ENCODE data around the gene MVD.
A peak's percentile ranks its signal among the peaks of the same experiment; 100 is the strongest.

The MVD gene

GRCh38 chr16:88624977-88625576, 37.8 kb downstream of the MVD start:
- Histone ChIP-seq H3K27ac (ENCODE audit: low read length) (no peak overlapping the region), H3K4me3 (ENCODE audit: low read depth in 1 of 2, low read length in 2 of 2) (no peak overlapping the region), H3K36me3 (ENCODE audit: control insufficient read depth in 1 of 2, insufficient read depth in 2 of 2, low read length in 2 of 2) (peaks cover 35 to 73% of the 10 kb centered on the region in 2 donors), H3K27me3 (ENCODE audit: low read depth, low read length) (no peaks in the 10 kb centered on the region), H3K9me3 (ENCODE audit: control insufficient read depth in 1 of 2, low read length in 2 of 2) (no peaks in the 10 kb centered on the region), H3K4me1 (ENCODE audit: control insufficient read depth in 1 of 2, insufficient read depth in 2 of 2, low read length in 2 of 2) (no peaks in the 10 kb centered on the region)

- Histone ChIP-seq H3K9me3 (ENCODE audit: control insufficient read depth in 1 of 2, low read length in 2 of 2) (no peaks in the 10 kb centered on the region), H3K4me1 (ENCODE audit: control insufficient read depth in 1 of 2, insufficient read depth in 2 of 2, low read length in 2 of 2) (no peaks in the 10 kb centered on the region), H3K4me3 (ENCODE audit: low read depth in 1 of 2, low read length in 2 of 2) (no peak overlapping the region), H3K27me3 (ENCODE audit: low read depth, low read length) (no peaks in the 10 kb centered on the region), H3K36me3 (ENCODE audit: control insufficient read depth in 1 of 2, insufficient read depth in 2 of 2, low read length in 2 of 2) (peaks cover 35 to 69% of the 10 kb centered on the region in 2 donors), H3K27ac (ENCODE audit: low read length) (no peak overlapping the region)
Measured at GRCh38 chr16:88624481-88624880, 38.4 kb downstream of the MVD start.

DNA sequence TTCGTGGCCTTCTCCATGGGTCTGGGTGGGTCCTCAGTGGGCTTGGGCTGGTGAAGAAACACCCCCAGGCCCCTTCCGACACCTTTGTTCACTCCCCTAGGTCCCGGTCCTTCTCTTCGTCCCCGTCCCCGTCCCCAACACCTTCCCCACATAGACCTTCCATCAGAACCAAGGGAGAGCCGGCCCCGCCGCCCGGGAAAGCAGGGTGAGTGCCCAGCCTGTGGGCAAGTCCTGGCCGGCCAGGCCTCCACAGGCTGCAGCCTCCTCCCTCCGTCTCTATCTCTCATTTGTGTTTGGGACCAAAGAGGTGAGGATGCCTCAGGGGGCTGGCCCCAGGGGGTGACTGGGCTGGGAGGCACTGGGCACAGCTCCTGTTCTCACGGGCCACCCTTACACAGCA, 39.0 kb downstream of the MVD start:
- Histone ChIP-seq H3K36me3 (ENCODE audit: control insufficient read depth in 1 of 2, insufficient read depth in 2 of 2, low read length in 2 of 2) (peaks cover 35 to 73% of the 10 kb centered on the region in 2 donors), H3K27me3 (ENCODE audit: low read depth, low read length) (no peaks in the 10 kb centered on the region), H3K4me3 (ENCODE audit: low read depth in 1 of 2, low read length in 2 of 2) (no peak overlapping the region), H3K9me3 (ENCODE audit: control insufficient read depth in 1 of 2, low read length in 2 of 2) (no peaks in the 10 kb centered on the region), H3K27ac (ENCODE audit: low read length) (no peak overlapping the region), H3K4me1 (ENCODE audit: control insufficient read depth in 1 of 2, insufficient read depth in 2 of 2, low read length in 2 of 2) (no peaks in the 10 kb centered on the region)

GRCh38 chr16:88622866-88623265, 40.0 kb downstream of the MVD start:
- Histone ChIP-seq H3K27me3 (ENCODE audit: low read depth, low read length) (no peaks in the 10 kb centered on the region), H3K9me3 (ENCODE audit: control insufficient read depth in 1 of 2, low read length in 2 of 2) (no peaks in the 10 kb centered on the region), H3K27ac (ENCODE audit: low read length) (no peak overlapping the region), H3K4me3 (ENCODE audit: low read depth in 1 of 2, low read length in 2 of 2) (no peak overlapping the region), H3K4me1 (ENCODE audit: control insufficient read depth in 1 of 2, insufficient read depth in 2 of 2, low read length in 2 of 2) (peaks cover 0 to 1% of the 10 kb centered on the region in 2 donors), H3K36me3 (ENCODE audit: control insufficient read depth in 1 of 2, insufficient read depth in 2 of 2, low read length in 2 of 2) (peaks cover 31 to 70% of the 10 kb centered on the region in 2 donors)

DNA sequence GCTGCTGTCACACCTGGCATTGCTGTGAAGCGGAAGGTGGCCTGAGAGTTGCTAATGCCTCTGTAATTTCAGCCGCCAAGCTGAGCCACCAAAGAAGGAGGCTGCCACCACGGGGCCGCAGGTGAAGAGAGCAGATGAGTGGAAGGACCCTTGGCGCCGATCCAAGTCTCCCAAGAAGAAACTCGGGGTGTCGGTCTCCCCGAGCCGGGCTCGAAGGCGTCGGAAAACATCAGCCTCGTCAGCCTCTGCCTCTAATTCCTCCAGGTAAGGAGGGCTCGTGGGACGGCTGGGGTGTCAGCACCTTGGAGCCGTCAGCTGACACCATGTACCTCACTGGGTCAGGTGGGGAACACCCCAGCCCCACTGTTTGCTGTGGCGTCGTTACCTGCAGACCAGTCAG, 40.8 kb downstream of the MVD start:
- peaks cover 0 to 4% of the 10 kb centered on the region in 2 donors for H3K4me1 ChIP-seq (ENCODE audit: control insufficient read depth in 1 of 2, insufficient read depth in 2 of 2, low read length in 2 of 2)
- peaks cover 27 to 66% of the 10 kb centered on the region in 2 donors for H3K36me3 ChIP-seq (ENCODE audit: control insufficient read depth in 1 of 2, insufficient read depth in 2 of 2, low read length in 2 of 2)
- H3K4me3 ChIP-seq (ENCODE audit: low read depth in 1 of 2, low read length in 2 of 2), result no peak overlapping the region
- no peaks in the 10 kb centered on the region for H3K9me3 ChIP-seq (ENCODE audit: control insufficient read depth in 1 of 2, low read length in 2 of 2)
- H3K27ac ChIP-seq (ENCODE audit: low read length), result no peak overlapping the region
- H3K27me3 ChIP-seq (ENCODE audit: low read depth, low read length), result no peaks in the 10 kb centered on the region

DNA sequence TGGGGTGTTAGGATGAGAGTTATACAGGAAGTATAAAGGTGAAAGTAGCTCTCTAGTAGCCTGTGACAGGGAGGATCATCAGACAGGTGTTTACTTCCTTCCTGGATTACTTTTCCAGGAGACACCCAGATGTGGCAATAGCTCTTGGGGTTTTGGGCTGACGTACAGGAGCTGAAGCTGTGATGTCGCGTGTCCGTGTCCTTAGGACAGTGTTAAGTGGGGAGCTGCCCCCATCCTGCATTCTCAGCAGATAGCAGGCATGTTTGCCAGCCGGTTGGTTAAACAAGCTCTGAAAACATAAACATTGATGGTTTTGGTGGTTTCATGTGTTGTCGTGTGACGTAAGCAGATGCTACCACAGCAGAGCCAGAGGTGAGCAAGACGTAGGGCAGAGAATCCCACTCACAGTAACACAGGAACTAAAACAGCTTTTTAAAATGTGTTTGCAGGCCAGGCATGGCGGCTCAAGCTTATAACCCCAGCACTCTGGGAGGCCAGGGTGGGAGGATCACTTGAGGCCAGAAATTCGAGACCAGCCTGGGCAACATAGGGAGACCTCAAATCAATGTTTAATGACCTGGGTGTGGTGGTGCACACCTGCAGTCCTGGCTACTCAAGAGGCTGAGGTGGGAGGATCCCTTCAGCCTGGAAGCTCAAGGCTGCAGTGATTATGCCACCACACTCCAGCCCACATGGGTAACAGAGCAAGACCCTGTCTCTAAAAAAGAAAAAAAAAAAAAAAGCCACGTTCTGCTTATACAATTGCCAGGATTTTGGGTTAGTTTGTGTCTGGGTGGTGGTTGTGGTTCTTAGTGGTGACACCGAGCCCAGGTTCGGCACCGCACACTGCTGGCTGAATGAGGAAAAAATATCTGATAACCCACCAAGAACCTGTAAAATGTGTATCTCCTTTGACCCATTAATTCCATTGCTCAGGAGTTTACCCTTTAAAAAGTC, 42.8 kb downstream of the MVD start:
- Histone ChIP-seq H3K4me1 (ENCODE audit: control insufficient read depth in 1 of 2, insufficient read depth in 2 of 2, low read length in 2 of 2) (peaks cover 0 to 4% of the 10 kb centered on the region in 2 donors), H3K4me3 (ENCODE audit: low read depth in 1 of 2, low read length in 2 of 2) (no peak overlapping the region), H3K36me3 (ENCODE audit: control insufficient read depth in 1 of 2, insufficient read depth in 2 of 2, low read length in 2 of 2) (peaks cover 22 to 59% of the 10 kb centered on the region in 2 donors), H3K27ac (ENCODE audit: low read length) (no peak overlapping the region), H3K9me3 (ENCODE audit: control insufficient read depth in 1 of 2, low read length in 2 of 2) (no peaks in the 10 kb centered on the region), H3K27me3 (ENCODE audit: low read depth, low read length) (no peaks in the 10 kb centered on the region)

- peaks cover 21 to 55% of the 10 kb centered on the region in 2 donors for H3K36me3 ChIP-seq (ENCODE audit: control insufficient read depth in 1 of 2, insufficient read depth in 2 of 2, low read length in 2 of 2)
- no peaks in the 10 kb centered on the region for H3K27me3 ChIP-seq (ENCODE audit: low read depth, low read length)
- no peak overlapping the region for H3K27ac ChIP-seq (ENCODE audit: low read length)
- H3K4me1 ChIP-seq (ENCODE audit: control insufficient read depth in 1 of 2, insufficient read depth in 2 of 2, low read length in 2 of 2), result peaks cover 0 to 4% of the 10 kb centered on the region in 2 donors
- H3K9me3 ChIP-seq (ENCODE audit: control insufficient read depth in 1 of 2, low read length in 2 of 2), result no peaks in the 10 kb centered on the region
- no peak overlapping the region for H3K4me3 ChIP-seq (ENCODE audit: low read depth in 1 of 2, low read length in 2 of 2)
Measured at GRCh38 chr16:88618956-88619667, 43.8 kb downstream of the MVD start.

DNA sequence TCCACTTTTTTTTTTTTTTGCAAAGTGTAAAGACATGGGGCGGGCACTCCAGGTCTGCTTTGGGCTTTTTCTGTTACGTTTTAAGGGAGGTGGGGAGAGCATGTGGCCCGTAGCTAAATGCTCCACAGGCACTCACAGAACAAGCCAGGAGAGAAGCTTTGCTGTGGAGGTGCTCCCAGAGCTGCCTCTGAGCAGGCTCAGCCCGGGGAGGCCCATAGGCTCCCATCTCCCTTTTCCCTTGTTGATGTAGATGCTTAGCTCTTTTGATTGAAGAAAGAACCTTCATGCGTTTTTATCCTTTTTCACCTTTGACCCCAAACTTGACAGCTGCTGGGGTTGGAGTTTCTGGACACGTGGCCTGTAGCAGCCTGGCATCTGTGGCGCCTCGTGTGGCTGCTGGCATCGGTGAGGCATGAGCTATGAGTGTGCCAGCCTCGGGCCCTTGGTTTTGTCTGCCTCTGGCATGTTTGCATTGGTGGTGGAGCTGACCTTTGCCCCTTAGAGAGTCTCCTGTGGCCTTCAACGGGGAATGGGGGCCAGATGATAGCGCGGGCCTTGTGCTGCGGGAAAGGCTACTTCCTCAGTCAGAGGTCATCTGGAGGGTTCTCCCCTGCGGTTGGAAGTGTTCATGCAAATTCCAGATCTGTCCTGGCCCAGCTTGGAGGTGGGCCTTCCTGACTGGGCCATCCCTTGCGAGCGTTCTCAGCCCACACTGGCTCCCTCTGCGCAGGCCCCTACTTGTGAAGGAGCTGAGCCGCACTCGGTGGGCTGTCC, 44.5 kb downstream of the MVD start:
- H3K4me1 ChIP-seq (ENCODE audit: control insufficient read depth in 1 of 2, insufficient read depth in 2 of 2, low read length in 2 of 2), result peaks cover 0 to 4% of the 10 kb centered on the region in 2 donors
- H3K9me3 ChIP-seq (ENCODE audit: control insufficient read depth in 1 of 2, low read length in 2 of 2), result no peaks in the 10 kb centered on the region
- no peak overlapping the region for H3K27ac ChIP-seq (ENCODE audit: low read length)
- H3K36me3 ChIP-seq (ENCODE audit: control insufficient read depth in 1 of 2, insufficient read depth in 2 of 2, low read length in 2 of 2), result peaks cover 13 to 51% of the 10 kb centered on the region in 2 donors
- no peaks in the 10 kb centered on the region for H3K27me3 ChIP-seq (ENCODE audit: low read depth, low read length)
- H3K4me3 ChIP-seq (ENCODE audit: low read depth in 1 of 2, low read length in 2 of 2), result no peak overlapping the region

- peaks cover 0 to 4% of the 10 kb centered on the region in 2 donors for H3K4me1 ChIP-seq (ENCODE audit: control insufficient read depth in 1 of 2, insufficient read depth in 2 of 2, low read length in 2 of 2)
- H3K4me3 ChIP-seq (ENCODE audit: low read depth in 1 of 2, low read length in 2 of 2), result no peak overlapping the region
- H3K9me3 ChIP-seq (ENCODE audit: control insufficient read depth in 1 of 2, low read length in 2 of 2), result no peaks in the 10 kb centered on the region
- H3K36me3 ChIP-seq (ENCODE audit: control insufficient read depth in 1 of 2, insufficient read depth in 2 of 2, low read length in 2 of 2), result peaks cover 9 to 48% of the 10 kb centered on the region in 2 donors
- no peak overlapping the region for H3K27ac ChIP-seq (ENCODE audit: low read length)
- H3K27me3 ChIP-seq (ENCODE audit: low read depth, low read length), result no peaks in the 10 kb centered on the region
Measured at GRCh38 chr16:88617268-88618031, 45.4 kb downstream of the MVD start.

GRCh38 chr16:88616736-88617135, 46.2 kb downstream of the MVD start:
- Histone ChIP-seq H3K9me3 (ENCODE audit: control insufficient read depth in 1 of 2, low read length in 2 of 2) (no peaks in the 10 kb centered on the region), H3K27me3 (ENCODE audit: low read depth, low read length) (no peaks in the 10 kb centered on the region), H3K4me3 (ENCODE audit: low read depth in 1 of 2, low read length in 2 of 2) (no peak overlapping the region), H3K27ac (ENCODE audit: low read length) (peak overlapping the region; percentile 64), H3K4me1 (ENCODE audit: control insufficient read depth in 1 of 2, insufficient read depth in 2 of 2, low read length in 2 of 2) (peaks cover 0 to 4% of the 10 kb centered on the region in 2 donors), H3K36me3 (ENCODE audit: control insufficient read depth in 1 of 2, insufficient read depth in 2 of 2, low read length in 2 of 2) (peaks cover 4 to 44% of the 10 kb centered on the region in 2 donors)

Data from muscle layer of duodenum (tissue), 2 donors.